Stomach smooth muscle (tissue), 2 donors: ENCODE results near the gene CSNK1G3.
"Not testable (repeated sequence)": the region's sequence is repeated elsewhere in the genome, so short reads cannot be mapped to it uniquely, and the experiment has no call there.

Experiments used
- H3K27ac ChIP-seq: one replicate; pipeline ENCODE4 v1.7.0; 2013; ENCODE audit warnings: mild to moderate bottlenecking, low read length, inconsistent platforms
- H3K27me3 ChIP-seq, 2 donors: one replicate each; pipeline ENCODE4 v1.7.0; 2013; ENCODE audit warnings: low read length in 2 of 2; ENCODE audit not compliant: insufficient read depth in 2 of 2, control insufficient read depth in 1 of 2
- H3K36me3 ChIP-seq, 2 donors: one replicate each; pipeline ENCODE4 v1.7.0; 2013; ENCODE audit warnings: low read length in 2 of 2; ENCODE audit not compliant: control insufficient read depth in 2 of 2, insufficient read depth in 2 of 2
- H3K4me1 ChIP-seq: one replicate; pipeline ENCODE4 v1.7.0; 2013; ENCODE audit warnings: low read length; ENCODE audit not compliant: control insufficient read depth, insufficient read depth
- H3K4me3 ChIP-seq, 2 donors: one replicate each; pipeline ENCODE4 v1.7.0; 2013; ENCODE audit warnings: low read length in 2 of 2
- H3K9ac ChIP-seq, 2 donors: one replicate each; pipeline ENCODE4 v1.7.0; 2013; ENCODE audit warnings: low read length in 2 of 2, mild to moderate bottlenecking in 1 of 2
- H3K9me3 ChIP-seq, 2 donors: one replicate each; pipeline ENCODE4 v1.7.0; 2013; ENCODE audit warnings: low read length in 2 of 2; ENCODE audit not compliant: control insufficient read depth in 2 of 2
- donor health status: healthy.
- donor health status: Pancreatic carcinoma.

CSNK1G3 gene

DNA sequence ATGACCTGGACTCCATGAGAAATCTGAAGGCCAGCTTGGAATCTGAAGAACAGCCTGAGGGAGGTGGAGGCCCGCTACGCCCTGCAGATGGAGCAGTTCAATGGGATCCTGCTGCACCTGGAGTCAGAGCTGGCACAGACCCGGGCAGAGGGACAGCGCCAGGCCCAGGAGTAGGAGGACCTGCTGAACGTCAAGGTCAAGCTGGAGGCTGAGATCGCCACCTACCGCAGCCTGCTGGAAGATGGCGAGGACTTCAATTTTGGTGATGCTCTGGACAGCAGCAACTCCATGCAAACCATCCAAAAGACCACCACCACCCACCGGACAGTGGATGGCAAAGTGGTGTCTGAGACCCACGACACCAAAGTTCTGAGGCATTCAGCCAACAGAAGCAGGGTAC lies 125.1 kb downstream of the CSNK1G3 start:
- not testable (repeated sequence) for H3K27ac ChIP-seq

GRCh38 chr5:123639244-123639643 lies 127.3 kb downstream of the CSNK1G3 start:
- Histone ChIP-seq H3K9ac (no peak overlapping the region), H3K27ac (no peak overlapping the region), H3K4me3 (no peak overlapping the region), H3K27me3 (no peaks in the 10 kb centered on the region), H3K36me3 (no peaks in the 10 kb centered on the region), H3K4me1 (no peaks in the 10 kb centered on the region), H3K9me3 (no peaks in the 10 kb centered on the region)

More for the DNA sequence above, 125.1 kb downstream of the CSNK1G3 start:
- H3K36me3 ChIP-seq, H3K9me3 ChIP-seq, H3K4me1 ChIP-seq, H3K4me3 ChIP-seq, H3K9ac ChIP-seq, H3K27me3 ChIP-seq: not testable (repeated sequence)

DNA sequence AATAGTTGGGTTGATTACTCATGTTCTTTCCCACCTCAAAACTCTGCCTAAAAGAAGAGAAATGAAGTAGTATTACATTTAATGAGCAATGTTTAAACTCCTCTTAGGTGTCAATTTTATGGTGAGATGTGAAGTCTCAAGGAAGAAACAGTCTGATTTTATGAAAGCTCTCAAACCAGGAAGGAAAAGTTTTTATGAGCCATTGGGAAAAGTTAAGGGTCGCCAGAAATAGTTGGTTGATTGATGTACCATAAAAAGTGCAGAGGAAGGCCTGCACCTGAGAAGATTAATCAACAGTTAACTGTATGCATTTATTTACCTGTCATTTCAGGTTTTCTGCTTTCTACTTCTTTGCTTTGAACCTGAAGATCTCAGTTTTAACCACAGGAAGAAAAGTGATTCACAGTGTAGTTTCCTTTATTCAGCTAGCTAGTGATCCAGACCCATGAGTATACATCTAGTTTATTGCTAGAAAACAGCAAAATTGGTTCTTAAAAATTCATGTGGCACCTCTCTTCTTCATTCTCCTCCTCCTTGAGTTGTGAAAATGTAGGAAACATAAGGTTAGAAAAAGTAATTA lies 133.1 kb downstream of the CSNK1G3 start:
- no peak overlapping the region for H3K27ac ChIP-seq
- H3K9ac ChIP-seq, result no peak overlapping the region
- H3K27me3 ChIP-seq, result no peaks in the 10 kb centered on the region
- H3K9me3 ChIP-seq, result no peaks in the 10 kb centered on the region
- H3K4me3 ChIP-seq, result no peak overlapping the region
- no peaks in the 10 kb centered on the region for H3K36me3 ChIP-seq
- no peaks in the 10 kb centered on the region for H3K4me1 ChIP-seq

- Histone ChIP-seq H3K4me3 (no peak overlapping the region), H3K36me3 (no peaks in the 10 kb centered on the region), H3K27me3 (no peaks in the 10 kb centered on the region), H3K9ac (no peak overlapping the region), H3K27ac (no peak overlapping the region), H3K4me1 (no peaks in the 10 kb centered on the region), H3K9me3 (no peaks in the 10 kb centered on the region)
Measured at GRCh38 chr5:123647066-123647465, 135.1 kb downstream of the CSNK1G3 start.

DNA sequence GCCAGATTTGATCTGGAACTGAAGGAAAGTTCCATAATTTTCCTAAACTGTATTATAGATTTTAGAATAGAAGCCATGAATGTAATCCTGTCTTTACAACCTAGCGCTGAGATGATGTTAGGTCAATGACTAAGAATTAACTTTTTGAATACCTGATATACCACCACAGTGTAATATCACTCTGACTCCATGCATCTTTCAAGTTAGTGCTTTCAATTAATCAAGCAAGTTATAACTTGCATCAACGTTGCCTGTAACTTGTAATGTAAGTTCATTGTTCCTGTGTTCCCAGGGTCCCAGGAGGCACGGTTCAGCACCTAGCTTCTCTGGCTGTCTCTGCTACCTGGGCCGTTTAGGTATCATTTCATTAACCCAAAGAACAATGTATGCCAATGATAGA lies 139.3 kb downstream of the CSNK1G3 start:
- H3K9ac ChIP-seq, result no peak overlapping the region
- H3K27ac ChIP-seq, result no peak overlapping the region
- no peaks in the 10 kb centered on the region for H3K4me1 ChIP-seq
- no peak overlapping the region for H3K4me3 ChIP-seq
- no peaks in the 10 kb centered on the region for H3K9me3 ChIP-seq
- H3K36me3 ChIP-seq, result no peaks in the 10 kb centered on the region
- H3K27me3 ChIP-seq, result no peaks in the 10 kb centered on the region

GRCh38 chr5:123659011-123659410 lies 147.0 kb downstream of the CSNK1G3 start:
- Histone ChIP-seq H3K27ac (no peak overlapping the region), H3K4me1 (no peaks in the 10 kb centered on the region), H3K36me3 (no peaks in the 10 kb centered on the region), H3K4me3 (no peak overlapping the region), H3K27me3 (no peaks in the 10 kb centered on the region), H3K9me3 (no peaks in the 10 kb centered on the region), H3K9ac (no peak overlapping the region)

DNA sequence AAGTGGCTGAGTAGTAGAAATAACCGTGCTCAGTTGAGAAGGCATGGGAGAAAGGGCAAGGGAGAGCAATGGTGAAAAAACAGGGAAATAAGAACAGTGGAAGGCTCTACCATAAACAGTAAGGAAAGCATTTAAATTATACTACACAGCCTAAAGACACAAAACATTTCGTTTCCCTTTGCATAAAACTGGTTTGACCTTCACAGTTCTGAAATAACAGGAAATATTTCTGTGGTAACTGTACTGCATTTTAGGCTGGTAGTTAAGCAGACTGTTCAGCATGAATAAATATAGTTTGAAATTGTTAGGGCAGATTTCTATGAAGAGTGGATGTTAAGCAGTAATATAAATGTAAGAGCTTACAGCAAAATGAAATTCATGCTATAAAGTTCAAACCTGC lies 147.5 kb downstream of the CSNK1G3 start:
- no peak overlapping the region for H3K4me3 ChIP-seq
- no peak overlapping the region for H3K27ac ChIP-seq

GRCh38 chr5:123664961-123665360 lies 153.0 kb downstream of the CSNK1G3 start:
- Histone ChIP-seq H3K9ac (no peak overlapping the region), H3K36me3 (no peaks in the 10 kb centered on the region), H3K27ac (no peak overlapping the region), H3K27me3 (no peaks in the 10 kb centered on the region), H3K4me1 (no peaks in the 10 kb centered on the region), H3K4me3 (no peak overlapping the region), H3K9me3 (no peaks in the 10 kb centered on the region)

More for the DNA sequence above, 147.5 kb downstream of the CSNK1G3 start:
- Histone ChIP-seq H3K9ac (no peak overlapping the region), H3K4me1 (no peaks in the 10 kb centered on the region), H3K9me3 (no peaks in the 10 kb centered on the region), H3K36me3 (no peaks in the 10 kb centered on the region), H3K27me3 (no peaks in the 10 kb centered on the region)

DNA sequence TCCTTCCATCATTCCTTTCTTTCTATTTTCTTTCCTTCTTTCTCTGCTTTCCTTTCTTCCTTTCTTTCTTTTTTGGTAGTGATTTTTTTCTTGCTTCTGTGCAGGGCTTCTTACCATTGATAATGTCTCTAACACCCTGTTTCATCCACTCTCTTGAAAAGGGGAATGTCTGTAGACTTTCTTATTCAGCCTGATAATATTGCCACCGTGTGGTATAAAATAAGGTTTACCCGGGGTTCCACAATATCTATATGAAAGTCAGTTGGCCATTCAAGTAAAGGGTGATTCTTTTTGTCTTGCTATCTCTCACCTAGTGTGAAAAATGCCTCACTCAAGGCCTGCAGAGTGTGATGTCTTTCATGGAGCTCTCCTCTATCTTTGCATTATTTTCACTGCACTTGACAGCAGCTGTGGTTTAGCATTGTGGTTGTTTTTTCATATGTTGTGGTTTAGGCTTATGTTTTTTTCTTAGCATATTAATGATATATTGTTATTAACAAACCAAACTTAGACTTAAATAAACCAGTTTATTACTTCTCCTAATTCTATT lies 153.9 kb downstream of the CSNK1G3 start:
- H3K36me3 ChIP-seq, result no peaks in the 10 kb centered on the region
- no peaks in the 10 kb centered on the region for H3K27me3 ChIP-seq
- H3K4me1 ChIP-seq, result no peaks in the 10 kb centered on the region
- H3K9me3 ChIP-seq, result no peaks in the 10 kb centered on the region
- H3K4me3 ChIP-seq, result no peak overlapping the region
- H3K9ac ChIP-seq, result no peak overlapping the region
- H3K27ac ChIP-seq, result no peak overlapping the region
